CD8-positive, alpha-beta memory T cell (primary cell): ENCODE data around the gene ARL9. TPM values are rescaled to one million over a fixed set of nuclear protein-coding genes. Genes with fewer than 3 reads are reported as not detected.

Experiments
- CTCF ChIA-PET: fragments of 350-600 bp; sonication (Branson Sonifier 250); formaldehyde crosslinking; loops from one replicate; lab custom pipeline; 2021; ENCODE audit warnings: antibody characterized with exemption; lab: Charles Lee
- POLR2A ChIA-PET: fragments of 350-600 bp; sonication (Branson Sonifier 250); formaldehyde crosslinking; loops from one replicate; lab custom pipeline; 2021; ENCODE audit warnings: antibody characterized with exemption; lab: Charles Lee
- DNase-seq, 5 donors: peaks; one replicate each; pipeline versions ENCODE4 v3.0.0 to v3.0.0-alpha.2; 2020 to 2022; ENCODE audit warnings: mixed read lengths in 1 of 5
- H3K27ac ChIP-seq: one replicate; pipeline ENCODE4 v1.7.0; 2013; ENCODE audit warnings: low read depth, mild to moderate bottlenecking, low read length, moderate library complexity
- H3K27me3 ChIP-seq: 2 replicates; pipeline ENCODE4 v1.7.0; 2013; ENCODE audit warnings: low read length, mild to moderate bottlenecking; ENCODE audit not compliant: insufficient read depth, poor library complexity, severe bottlenecking
- H3K36me3 ChIP-seq: 2 replicates; pipeline ENCODE4 v1.7.0; 2013; ENCODE audit warnings: mild to moderate bottlenecking, low read length, moderate library complexity; ENCODE audit not compliant: insufficient read depth
- H3K4me1 ChIP-seq: 2 replicates; pipeline ENCODE4 v1.7.0; 2013; ENCODE audit warnings: mild to moderate bottlenecking, low read length, moderate library complexity; ENCODE audit not compliant: insufficient read depth
- H3K4me3 ChIP-seq: 2 replicates; pipeline ENCODE4 v1.7.0; 2013; ENCODE audit warnings: mild to moderate bottlenecking, low read length
- H3K9me3 ChIP-seq: 2 replicates; pipeline ENCODE4 v1.7.0; 2013; ENCODE audit warnings: mild to moderate bottlenecking, low read length
- H3K27ac Mint-ChIP-seq, 8 donors: one replicate each; pipeline ENCODE4 v1.8.0; 2020 to 2021; ENCODE audit warnings: mixed read lengths in 8 of 8, mild to moderate bottlenecking in 6 of 8, inconsistent platforms in 3 of 8, moderate library complexity in 3 of 8
- H3K27me3 Mint-ChIP-seq, 2 donors: one replicate each; pipeline ENCODE4 v1.8.0; 2020 to 2021; ENCODE audit warnings: mixed read lengths in 2 of 2, mild to moderate bottlenecking in 1 of 2, moderate library complexity in 1 of 2
- H3K36me3 Mint-ChIP-seq, 3 donors: one replicate each; pipeline ENCODE4 v1.8.0; 2020 to 2021; ENCODE audit warnings: mixed read lengths in 3 of 3, inconsistent platforms in 1 of 3, mild to moderate bottlenecking in 1 of 3
- H3K4me1 Mint-ChIP-seq, 3 donors: one replicate each; pipeline ENCODE4 v1.8.0; 2020 to 2021; ENCODE audit warnings: mixed read lengths in 3 of 3, inconsistent platforms in 1 of 3, mild to moderate bottlenecking in 1 of 3
- H3K4me3 Mint-ChIP-seq, 7 donors: one replicate each; pipeline ENCODE4 v1.8.0; 2020 to 2021; ENCODE audit warnings: mixed read lengths in 7 of 7, mild to moderate bottlenecking in 6 of 7, moderate library complexity in 4 of 7, inconsistent platforms in 2 of 7
- H3K9me3 Mint-ChIP-seq, 5 donors: one replicate each; pipeline ENCODE4 v1.8.0; 2020 to 2022; ENCODE audit warnings: mixed read lengths in 5 of 5, mild to moderate bottlenecking in 3 of 5, moderate library complexity in 2 of 5, inconsistent platforms in 1 of 5
- polyA plus RNA-seq: library from polyadenylated mRNA; unstranded; fragments of 300-500 nt; fragmentation: Illumina TruSeq; gene quantifications from one replicate; pipeline ENCODE4 v1.2.3, GENCODE V29; 2021
- total RNA-seq, 2 experiments: library from RNA; stranded (reverse); gene quantifications; one replicate each; pipeline ENCODE4 v1.2.3, GENCODE V29; 2021

Gene ARL9
- total and polyA plus RNA-seq, 3 experiments from 2014 or later, result 0.35 to 0.38 TPM; not detected in 1

- Histone ChIP-seq H3K27ac (no peak overlapping the region), H3K4me3 (no peak overlapping the region), H3K4me1 (peaks cover 6% of the 10 kb centered on the region), H3K9me3 (no peaks in the 10 kb centered on the region), H3K36me3 (no peaks in the 10 kb centered on the region), H3K27me3 (peaks cover 17% of the 10 kb centered on the region)
- Mint-ChIP-seq H3K9me3 (no peaks in the 10 kb centered on the region), H3K4me1 (peaks cover 0 to 10% (median 4%) of the 10 kb centered on the region in 3 donors), H3K27ac (no peak overlapping the region), H3K4me3 (no peak overlapping the region), H3K36me3 (no peaks in the 10 kb centered on the region), H3K27me3 (peaks cover 10 to 14% of the 10 kb centered on the region in 2 donors)
- DNase-seq, result no peak
- ChIA-PET POLR2A (no interaction called here), CTCF (interaction anchor here (1.8 kb wide), 1 partner anchor 12 kb away, joined by 6 read pairs; no protein-coding TSS in a partner anchor)
Observed at GRCh38 chr4:56532239-56532638, 26.6 kb downstream of the ARL9 start.

GRCh38 chr4:56535915-56536314 is 30.3 kb downstream of the ARL9 start:
- no peak for DNase-seq
- H3K36me3 Mint-ChIP-seq, result no peaks in the 10 kb centered on the region
- POLR2A ChIA-PET, result no interaction called here
- H3K4me3 Mint-ChIP-seq, result no peak overlapping the region
- Histone ChIP-seq H3K4me1 (peaks cover 5% of the 10 kb centered on the region), H3K27ac (no peak overlapping the region), H3K27me3 (peaks cover 17% of the 10 kb centered on the region), H3K4me3 (no peak overlapping the region), H3K9me3 (no peaks in the 10 kb centered on the region), H3K36me3 (no peaks in the 10 kb centered on the region)
- H3K27ac Mint-ChIP-seq, result no peak overlapping the region
- H3K4me1 Mint-ChIP-seq, result no peaks in the 10 kb centered on the region
- peaks cover 0 to 2% (median 0%) of the 10 kb centered on the region in 5 donors for H3K9me3 Mint-ChIP-seq
- peaks cover 16 to 33% of the 10 kb centered on the region in 2 donors for H3K27me3 Mint-ChIP-seq
- CTCF ChIA-PET, result interaction anchor here (0.8 to 2.3 kb wide), 3 partner anchors 9 to 587 kb away, joined by 3 to 11 read pairs (median 3); partner anchors contain the start of gene CEP135

- Mint-ChIP-seq H3K27me3 (peaks cover 16 to 40% of the 10 kb centered on the region in 2 donors), H3K9me3 (peaks cover 0 to 2% (median 0%) of the 10 kb centered on the region in 5 donors), H3K36me3 (no peaks in the 10 kb centered on the region), H3K4me1 (no peaks in the 10 kb centered on the region), H3K4me3 (no peak overlapping the region), H3K27ac (no peak overlapping the region)
- Histone ChIP-seq H3K4me3 (no peak overlapping the region), H3K27me3 (peaks cover 10% of the 10 kb centered on the region), H3K4me1 (no peaks in the 10 kb centered on the region), H3K27ac (no peak overlapping the region), H3K36me3 (no peaks in the 10 kb centered on the region), H3K9me3 (no peaks in the 10 kb centered on the region)
- POLR2A ChIA-PET, result no interaction called here
- CTCF ChIA-PET, result no interaction called here
- no peak for DNase-seq
Observed at GRCh38 chr4:56537147-56537546, 31.6 kb downstream of the ARL9 start.

DNA sequence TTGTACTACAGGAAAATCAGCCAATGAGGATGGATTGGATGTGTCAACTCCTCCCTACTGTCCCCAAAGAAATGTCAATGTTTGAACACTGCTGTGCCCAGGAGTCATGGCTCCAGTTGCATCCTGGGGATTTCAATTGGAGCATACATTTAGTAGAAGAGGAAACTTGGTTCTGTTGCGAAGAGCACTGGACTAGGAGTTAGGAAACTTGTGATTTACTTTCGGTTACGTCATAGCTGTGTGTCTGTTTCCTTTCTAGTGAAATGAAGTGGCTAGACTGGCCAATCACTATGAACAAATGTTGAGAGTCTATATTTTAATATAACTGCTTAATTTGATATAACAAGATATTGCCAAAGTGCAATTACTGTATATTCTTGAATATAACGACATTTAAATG is 35.2 kb downstream of the ARL9 start:
- CTCF ChIA-PET, result no interaction called here
- Histone ChIP-seq H3K27ac (no peak overlapping the region), H3K36me3 (no peaks in the 10 kb centered on the region), H3K9me3 (no peaks in the 10 kb centered on the region), H3K27me3 (no peaks in the 10 kb centered on the region), H3K4me1 (peaks cover 8% of the 10 kb centered on the region), H3K4me3 (no peak overlapping the region)
- no peak overlapping the region for H3K27ac Mint-ChIP-seq
- POLR2A ChIA-PET, result no interaction called here
- H3K9me3 Mint-ChIP-seq, result peaks cover 0 to 2% (median 0%) of the 10 kb centered on the region in 5 donors
- H3K4me1 Mint-ChIP-seq, result peaks cover 8 to 15% (median 13%) of the 10 kb centered on the region in 3 donors
- peaks cover 10 to 46% of the 10 kb centered on the region in 2 donors for H3K27me3 Mint-ChIP-seq
- H3K36me3 Mint-ChIP-seq, result no peaks in the 10 kb centered on the region
- H3K4me3 Mint-ChIP-seq, result no peak overlapping the region
- DNase-seq, result no peak

DNA sequence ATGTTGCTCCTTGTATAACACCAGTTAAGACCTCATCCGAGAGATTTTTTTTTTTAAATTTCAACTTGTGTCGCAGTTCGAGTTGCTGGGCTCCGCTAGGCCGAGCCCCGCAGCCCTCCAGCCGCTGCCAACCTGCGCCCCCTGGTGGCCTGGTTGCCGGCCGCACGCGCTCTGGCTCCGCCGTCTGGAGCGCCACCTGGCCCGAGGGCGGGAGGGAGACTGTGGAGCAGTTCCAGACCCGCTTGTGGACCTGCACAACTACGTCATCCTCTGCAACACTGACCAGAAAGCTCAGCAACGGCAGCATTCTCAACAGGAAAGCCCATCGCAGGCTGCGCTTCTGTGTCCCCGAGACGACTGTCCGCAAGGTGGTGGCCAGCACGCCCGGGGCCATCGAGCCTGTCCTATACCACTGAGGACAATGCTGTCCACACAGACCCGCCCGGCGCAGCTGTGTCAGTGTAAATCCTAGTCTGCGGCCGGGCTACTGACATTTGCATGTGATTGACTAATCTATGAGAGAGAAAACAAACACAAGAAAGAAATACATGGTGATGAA is 39.1 kb downstream of the ARL9 start:
- peaks cover 8% of the 10 kb centered on the region for H3K4me1 ChIP-seq
- ChIA-PET POLR2A (interaction anchor here (1.3 kb wide), 1 partner anchor 109 kb away, joined by 4 read pairs; the partner anchor contains the start of genes PAICS and PPAT), CTCF (interaction anchor here (0.8 to 2.9 kb wide), 21 partner anchors 9 to 363 kb away, joined by 3 to 25 read pairs (median 4); partner anchors contain the start of genes PAICS, PPAT and REST)
- Mint-ChIP-seq H3K4me1 (peaks cover 11 to 20% (median 13%) of the 10 kb centered on the region in 3 donors), H3K27me3 (peaks cover 7 to 24% of the 10 kb centered on the region in 2 donors), H3K4me3 (peak overlapping the region; percentile 38 to 76 (median 59)), H3K27ac (peak overlapping the region in 2 of 8 donors; percentile 27 to 34), H3K36me3 (no peaks in the 10 kb centered on the region), H3K9me3 (peaks cover 0 to 2% (median 0%) of the 10 kb centered on the region in 5 donors)
- H3K9me3 ChIP-seq, result no peaks in the 10 kb centered on the region
- no peaks in the 10 kb centered on the region for H3K36me3 ChIP-seq
- no peaks in the 10 kb centered on the region for H3K27me3 ChIP-seq
- H3K4me3 ChIP-seq, result peak overlapping the region; percentile 21
- H3K27ac ChIP-seq, result no peak overlapping the region
- DNase-seq, result peak; percentile 75 to 86 (median 79)

DNA sequence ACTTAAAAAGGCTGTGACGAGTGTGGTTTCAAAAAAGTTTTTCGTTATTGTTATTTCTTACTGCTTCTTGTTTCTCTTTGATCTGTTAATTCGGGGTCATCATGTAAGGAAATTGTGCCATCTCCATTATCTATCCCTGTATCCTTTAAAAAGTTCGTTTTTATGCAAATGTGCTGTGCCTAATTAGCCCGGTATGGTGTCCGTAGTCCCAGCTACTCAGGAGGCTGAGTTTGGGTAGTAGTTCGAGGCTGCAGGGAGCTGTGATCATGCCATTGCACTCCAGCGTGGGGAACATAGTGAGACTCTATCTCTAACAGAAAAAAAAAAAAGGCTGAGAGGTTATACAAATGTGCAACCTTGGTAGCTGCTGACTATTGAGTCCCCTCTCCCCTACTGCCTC is 45.1 kb downstream of the ARL9 start:
- Histone ChIP-seq H3K9me3 (no peaks in the 10 kb centered on the region), H3K36me3 (no peaks in the 10 kb centered on the region), H3K27ac (no peak overlapping the region), H3K4me1 (no peaks in the 10 kb centered on the region), H3K27me3 (no peaks in the 10 kb centered on the region), H3K4me3 (no peak overlapping the region)
- Mint-ChIP-seq H3K4me1 (peaks cover 0 to 5% (median 3%) of the 10 kb centered on the region in 3 donors), H3K4me3 (no peak overlapping the region), H3K27me3 (peaks cover 0 to 4% of the 10 kb centered on the region in 2 donors), H3K27ac (no peak overlapping the region), H3K9me3 (no peaks in the 10 kb centered on the region), H3K36me3 (no peaks in the 10 kb centered on the region)
- DNase-seq, result no peak
- POLR2A ChIA-PET, result no interaction called here
- CTCF ChIA-PET, result no interaction called here

- Mint-ChIP-seq H3K4me3 (no peak overlapping the region), H3K4me1 (peaks cover 0 to 5% (median 3%) of the 10 kb centered on the region in 3 donors), H3K27ac (no peak overlapping the region), H3K36me3 (no peaks in the 10 kb centered on the region), H3K9me3 (no peaks in the 10 kb centered on the region), H3K27me3 (peaks cover 2 to 11% of the 10 kb centered on the region in 2 donors)
- ChIA-PET CTCF (no interaction called here), POLR2A (no interaction called here)
- no peak for DNase-seq
- no peaks in the 10 kb centered on the region for H3K27me3 ChIP-seq
- no peaks in the 10 kb centered on the region for H3K9me3 ChIP-seq
- H3K27ac ChIP-seq, result no peak overlapping the region
- H3K4me1 ChIP-seq, result no peaks in the 10 kb centered on the region
- no peaks in the 10 kb centered on the region for H3K36me3 ChIP-seq
- no peak overlapping the region for H3K4me3 ChIP-seq
Observed at GRCh38 chr4:56551516-56551915, 45.9 kb downstream of the ARL9 start.

GRCh38 chr4:56552273-56552672 is 46.7 kb downstream of the ARL9 start:
- Histone ChIP-seq H3K27me3 (no peaks in the 10 kb centered on the region), H3K27ac (no peak overlapping the region), H3K36me3 (no peaks in the 10 kb centered on the region), H3K4me3 (no peak overlapping the region), H3K9me3 (no peaks in the 10 kb centered on the region), H3K4me1 (no peaks in the 10 kb centered on the region)
- Mint-ChIP-seq H3K27ac (peak overlapping the region in 1 of 8 donors; percentile 2), H3K4me1 (peaks cover 0 to 5% (median 3%) of the 10 kb centered on the region in 3 donors), H3K9me3 (no peaks in the 10 kb centered on the region), H3K27me3 (peaks cover 2 to 11% of the 10 kb centered on the region in 2 donors), H3K36me3 (no peaks in the 10 kb centered on the region), H3K4me3 (no peak overlapping the region)
- no peak for DNase-seq
- ChIA-PET POLR2A (interaction anchor here (0.6 kb wide), 1 partner anchor 266 kb away, joined by 3 read pairs; no protein-coding TSS in a partner anchor), CTCF (no interaction called here)
